Raji (cell line): ENCODE measurements around the gene C1orf122.
A peak's percentile ranks its signal among the peaks of the same experiment; 100 is the strongest.

Experiments used
- POLR2A ChIP-seq: IDR thresholded peaks from 2 replicates; pipeline ENCODE4 v1.6.1; 2011; ENCODE audit warnings: low read depth, low read length, control low read depth; ENCODE audit not compliant: insufficient read depth

C1orf122 gene

GRCh38 chr1:37793773-37794371, 13.7 kb upstream of the C1orf122 start, which contains the start of gene MANEAL:
TSS of gene MANEAL (plus strand) at chr1:37793847. CDS start at chr1:37794183, 336 bp downstream.
- TF ChIP-seq POLR2A = peak; percentile 74

- TF ChIP-seq POLR2A = no peak
Observed at GRCh38 chr1:37794372-37795339, 12.9 kb upstream of the C1orf122 start.

GRCh38 chr1:37795340-37796125, 12.1 kb upstream of the C1orf122 start:
- no peak for TF ChIP-seq POLR2A

GRCh38 chr1:37797750-37798345, 9.7 kb upstream of the C1orf122 start:
- TF ChIP-seq POLR2A = no peak

GRCh38 chr1:37802439-37802838, 5.2 kb upstream of the C1orf122 start:
- TF ChIP-seq POLR2A = no peak

GRCh38 chr1:37807220-37807554, 403 bp upstream of the C1orf122 start:
- TF ChIP-seq POLR2A = no peak

GRCh38 chr1:37808369-37809319, 1.1 kb downstream of the C1orf122 start:
- TF ChIP-seq POLR2A = no peak

GRCh38 chr1:37809942-37810341, 2.4 kb downstream of the C1orf122 start:
- TF ChIP-seq POLR2A = no peak

GRCh38 chr1:37811027-37811655, 3.6 kb downstream of the C1orf122 start:
- no peak for TF ChIP-seq POLR2A

- TF ChIP-seq POLR2A = no peak
Observed at GRCh38 chr1:37813529-37814145, 6.0 kb downstream of the C1orf122 start.

GRCh38 chr1:37814252-37814651, 6.7 kb downstream of the C1orf122 start:
- no peak for TF ChIP-seq POLR2A

- TF ChIP-seq POLR2A = no peak
Observed at GRCh38 chr1:37817481-37817880, 9.9 kb downstream of the C1orf122 start.

GRCh38 chr1:37821481-37821880, 13.9 kb downstream of the C1orf122 start:
- no peak for TF ChIP-seq POLR2A
